Measurements from ENCODE around the gene ARHGAP1. TPM values are rescaled to one million over a fixed set of nuclear protein-coding genes. Genes with fewer than 3 reads are reported as not detected.

The ARHGAP1 gene
- total and polyA plus RNA-seq, 9 of the 15 experiments (the other 6 are each of a cell fraction or from before 2014, with no cell fraction given): 3.6 to 30.4 (median 8.2) TPM

DNA sequence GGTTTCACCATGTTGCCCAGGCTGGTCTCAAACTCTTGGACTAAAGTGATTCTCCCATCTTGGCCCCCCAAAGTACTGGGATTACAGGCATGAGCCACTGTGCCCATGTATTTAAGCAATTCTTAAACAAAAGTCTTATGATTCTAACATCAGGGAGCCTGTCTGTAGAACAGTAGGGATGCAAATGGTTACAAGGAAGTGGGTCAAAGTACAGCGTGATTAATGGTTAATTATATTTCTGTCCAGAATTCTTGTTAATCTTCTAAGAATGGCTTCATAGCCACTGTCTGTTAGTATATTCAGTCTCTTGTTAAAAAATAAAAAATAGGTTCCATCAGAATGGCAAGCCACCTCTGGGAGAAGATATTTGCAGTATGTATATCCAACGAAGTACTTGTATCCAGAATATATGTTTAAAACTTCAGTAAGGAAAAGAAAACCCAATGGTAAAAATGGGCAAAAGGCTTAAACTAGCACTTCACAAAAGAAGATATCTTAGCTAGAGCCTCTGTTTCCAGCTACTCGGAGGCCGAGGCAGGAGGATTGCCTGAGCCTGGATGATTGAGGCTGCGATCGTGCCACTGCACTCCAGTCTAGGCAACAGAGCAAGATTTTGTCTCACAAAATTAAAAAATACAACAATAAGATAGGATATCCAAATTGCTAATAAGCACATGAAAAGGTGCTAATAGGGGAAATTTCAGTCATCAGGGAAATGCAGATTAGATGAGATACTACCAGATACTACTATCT lies 60.2 kb downstream of the ARHGAP1 start:
- Histone ChIP-seq H3K27me3 (ENCODE audit: control insufficient read depth in 2 of 2, insufficient read depth in 2 of 2, low read length in 2 of 2) (no peaks in the 10 kb centered on the region), H3K9me3 (replicated peaks; ENCODE audit: control insufficient read depth, insufficient read depth, low read depth, low read length) (no peaks in the 10 kb centered on the region), H4K20me1 (replicated peaks; ENCODE audit: control insufficient read depth, insufficient read depth, low read length) (no peaks in the 10 kb centered on the region), H3K4me1 (replicated peaks in 1 of 2; ENCODE audit: control insufficient read depth in 2 of 2, insufficient read depth in 2 of 2, low read length in 2 of 2) (no peaks in the 10 kb centered on the region), H3K79me2 (ENCODE audit: control insufficient read depth, insufficient read depth, low read length) (peaks cover 4% of the 10 kb centered on the region; the same call in 1 of the 3 replicates), H3K27ac (ENCODE audit: extremely low read depth, low read depth, low read length) (no peak overlapping the region), H3K9me1 (ENCODE audit: control insufficient read depth, insufficient read depth, low read length) (no peaks in the 10 kb centered on the region), H3K36me3 (ENCODE audit: control insufficient read depth, insufficient read depth, low read length) (peaks cover 33% of the 10 kb centered on the region; the same call in 2 of the 3 replicates), H3K4me3 (no peak overlapping the region), H2AFZ (ENCODE audit: low read depth, low read length) (no peak overlapping the region), H3K4me2 (ENCODE audit: insufficient read depth, low read length) (no peak overlapping the region), H3K9ac (ENCODE audit: insufficient read depth in 1 of 2, low read depth in 2 of 2, low read length in 2 of 2) (no peak overlapping the region; a peak in 1 of 4 replicates)
- POLR2A ChIA-PET: interaction anchor here (0.7 kb wide), 1 partner anchor 12 kb away, joined by 4 read pairs; no protein-coding TSS in a partner anchor
- TF ChIP-seq, protein P1, sequence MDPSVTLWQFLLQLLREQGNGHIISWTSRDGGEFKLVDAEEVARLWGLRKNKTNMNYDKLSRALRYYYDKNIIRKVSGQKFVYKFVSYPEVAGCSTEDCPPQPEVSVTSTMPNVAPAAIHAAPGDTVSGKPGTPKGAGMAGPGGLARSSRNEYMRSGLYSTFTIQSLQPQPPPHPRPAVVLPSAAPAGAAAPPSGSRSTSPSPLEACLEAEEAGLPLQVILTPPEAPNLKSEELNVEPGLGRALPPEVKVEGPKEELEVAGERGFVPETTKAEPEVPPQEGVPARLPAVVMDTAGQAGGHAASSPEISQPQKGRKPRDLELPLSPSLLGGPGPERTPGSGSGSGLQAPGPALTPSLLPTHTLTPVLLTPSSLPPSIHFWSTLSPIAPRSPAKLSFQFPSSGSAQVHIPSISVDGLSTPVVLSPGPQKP (CRISPR knock-in tag; IDR thresholded peaks at IDR 0.05): no peak
- no peak for TF ChIP-seq TSC22D4 (tag; IDR thresholded peaks at IDR 0.05)
- intact Hi-C loops (cut with micrococcal nuclease): no loop called here
- no TSS peak for BruUV-seq (replicated peaks)
- ATAC-seq (no peak), FAIRE-seq (no peak), DNase-seq (ENCODE audit: extremely low read depth in 1 of 4, low spot score in 3 of 4) (no peak)
- CTCF ChIA-PET (ENCODE audit: low intra/inter-chr PET ratio): no interaction called here
- 81% methylated on average over 6 of the region's 6 CpGs for WGBS (ENCODE audit: insufficient coverage, low coverage, missing lambda C conversion rate)
- in situ Hi-C loops (cut with MboI): no loop called here
